GM12865 (cell line): ENCODE data around the gene SEPTIN5.

Source experiments
- DNase-seq: peaks from one replicate; pipeline ENCODE4 v3.0.0; 2010; ENCODE audit warnings: low read depth
- H3K4me3 ChIP-seq: 2 replicates; pipeline ENCODE4 v1.5.1; 2011; ENCODE audit warnings: mild to moderate bottlenecking, low read depth, low read length, control low read depth
- CTCF ChIP-seq: IDR thresholded peaks from 2 replicates; pipeline ENCODE4 v1.5.1; 2011; ENCODE audit warnings: low read length, control low read depth, low read depth, inconsistent platforms; ENCODE audit not compliant: insufficient read depth; ENCODE audit errors: missing control alignments

Gene SEPTIN5

GRCh38 chr22:19747551-19747950, 33.2 kb downstream of the SEPTIN5 start:
- DNase-seq = no peak
- no peak overlapping the region for H3K4me3 ChIP-seq
- TF ChIP-seq CTCF = no peak

GRCh38 chr22:19748139-19748538, 33.8 kb downstream of the SEPTIN5 start:
- no peak for TF ChIP-seq CTCF
- no peak overlapping the region for H3K4me3 ChIP-seq
- no peak for DNase-seq

- DNase-seq = no peak
- no peak for TF ChIP-seq CTCF
- H3K4me3 ChIP-seq = no peak overlapping the region
These were observed 34.8 kb downstream of the SEPTIN5 start for GRCh38 chr22:19748991-19749664.

GRCh38 chr22:19749876-19750275, 35.6 kb downstream of the SEPTIN5 start:
- no peak for TF ChIP-seq CTCF
- no peak for DNase-seq

GRCh38 chr22:19750507-19751490, 36.5 kb downstream of the SEPTIN5 start:
- H3K4me3 ChIP-seq = no peak overlapping the region
- no peak for TF ChIP-seq CTCF
- no peak for DNase-seq

More at GRCh38 chr22:19749876-19750275, 35.6 kb downstream of the SEPTIN5 start:
- no peak overlapping the region for H3K4me3 ChIP-seq

- no peak overlapping the region for H3K4me3 ChIP-seq
- TF ChIP-seq CTCF = no peak
- DNase-seq = no peak
These were observed 37.4 kb downstream of the SEPTIN5 start for GRCh38 chr22:19751497-19752245.
